HG02870 (cell line): ENCODE measurements around the gene KMT2E.
"Not testable (repeated sequence)": the region's sequence is repeated elsewhere in the genome, so short reads cannot be mapped to it uniquely, and the experiment has no call there.

Experiments
- ATAC-seq: cut with Tn5 transposase; IDR thresholded peaks from one replicate; pipeline ENCODE4 v1.9.1; 2021; ENCODE audit warnings: mild to moderate bottlenecking, moderate library complexity; ENCODE audit not compliant: unreplicated experiment

Gene KMT2E

GRCh38 chr7:105021967-105022366 is 8.0 kb downstream of the KMT2E start:
- ATAC-seq = no peak

GRCh38 chr7:105022458-105022857 is 8.5 kb downstream of the KMT2E start:
- no peak for ATAC-seq

- no peak for ATAC-seq
These were observed 10.7 kb downstream of the KMT2E start for GRCh38 chr7:105024734-105025133.

GRCh38 chr7:105026750-105027149 is 12.7 kb downstream of the KMT2E start:
- ATAC-seq = no peak

- no peak for ATAC-seq
These were observed 13.3 kb downstream of the KMT2E start for GRCh38 chr7:105027176-105027853.

- ATAC-seq = peak; percentile 53
These were observed 14.0 kb downstream of the KMT2E start for GRCh38 chr7:105028004-105028403.

GRCh38 chr7:105028941-105029340 is 14.9 kb downstream of the KMT2E start:
- ATAC-seq = not testable (repeated sequence)

- ATAC-seq = no peak
These were observed 16.4 kb downstream of the KMT2E start for GRCh38 chr7:105030447-105030846.

GRCh38 chr7:105032553-105033214 is 18.7 kb downstream of the KMT2E start:
- ATAC-seq = no peak

- ATAC-seq = no peak
These were observed 21.3 kb downstream of the KMT2E start for GRCh38 chr7:105035349-105035748.

- ATAC-seq = no peak
These were observed 22.5 kb downstream of the KMT2E start for GRCh38 chr7:105036217-105037168.

GRCh38 chr7:105037319-105037718 is 23.3 kb downstream of the KMT2E start:
- no peak for ATAC-seq

- no peak for ATAC-seq
These were observed 30.6 kb downstream of the KMT2E start for GRCh38 chr7:105044449-105045070.

- no peak for ATAC-seq
These were observed 32.4 kb downstream of the KMT2E start for GRCh38 chr7:105046414-105046813.

GRCh38 chr7:105047932-105048331 is 33.9 kb downstream of the KMT2E start:
- ATAC-seq = no peak

- ATAC-seq = no peak
These were observed 36.5 kb downstream of the KMT2E start for GRCh38 chr7:105050493-105050892.

- ATAC-seq = not testable (repeated sequence)
These were observed 36.9 kb downstream of the KMT2E start for GRCh38 chr7:105050899-105051298.

- no peak for ATAC-seq
These were observed 41.1 kb downstream of the KMT2E start for GRCh38 chr7:105055084-105055483.

- ATAC-seq = no peak
These were observed 41.6 kb downstream of the KMT2E start for GRCh38 chr7:105055621-105056020.

GRCh38 chr7:105057472-105057871 is 43.5 kb downstream of the KMT2E start:
- ATAC-seq = no peak

- no peak for ATAC-seq
These were observed 46.4 kb downstream of the KMT2E start for GRCh38 chr7:105060437-105060836.
